ENCODE data around the gene RNF115.
A peak's percentile ranks its signal among the peaks of the same experiment; 100 is the strongest.
"Not testable (repeated sequence)": the region's sequence is repeated elsewhere in the genome, so short reads cannot be mapped to it uniquely, and the experiment has no call there.

The RNF115 gene

GRCh38 chr1:145777357-145778145, 46.3 kb downstream of the RNF115 start:
- no peak for DNase-seq (ENCODE audit: low read depth)

DNA sequence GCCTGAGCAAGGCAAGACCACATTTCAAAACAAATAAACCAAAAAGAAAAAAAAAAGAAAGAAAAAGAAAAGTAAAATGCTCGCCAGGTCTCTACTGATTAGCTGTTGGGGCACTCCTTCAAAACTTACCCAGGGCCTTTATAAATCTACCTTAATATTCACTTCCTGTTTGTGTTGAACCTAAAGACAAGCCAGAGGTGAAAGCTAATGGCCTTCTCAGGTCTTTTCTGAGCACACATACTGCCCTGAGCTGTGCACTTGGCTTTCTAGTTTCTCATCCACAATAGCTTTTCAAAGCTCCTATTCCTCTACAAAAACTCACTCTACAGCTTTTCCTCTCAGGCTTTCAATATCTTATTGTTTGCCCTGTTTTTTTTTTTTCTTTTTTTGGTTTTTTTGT, 50.5 kb downstream of the RNF115 start:
- no peak for DNase-seq (ENCODE audit: low read depth)

DNA sequence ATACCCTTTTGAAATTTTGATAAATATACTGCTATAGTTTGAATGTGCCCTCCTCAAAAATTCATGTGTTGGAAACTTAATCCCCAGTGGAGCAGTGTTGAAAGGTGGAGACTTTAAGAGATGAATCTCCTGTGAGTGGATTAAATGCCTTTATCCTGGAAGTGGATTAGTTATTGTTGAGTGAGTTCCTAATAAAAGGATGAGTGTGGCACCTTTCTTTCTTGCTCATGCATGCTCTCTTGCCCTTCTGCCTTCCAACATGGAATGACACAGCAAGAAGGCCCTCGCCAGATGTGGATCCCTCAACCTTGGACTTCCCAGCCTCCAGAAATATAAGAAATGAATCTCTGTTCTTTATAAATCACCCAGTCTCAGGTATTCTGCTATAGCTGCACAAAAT, 52.8 kb downstream of the RNF115 start:
- DNase-seq (ENCODE audit: low read depth): no peak

DNA sequence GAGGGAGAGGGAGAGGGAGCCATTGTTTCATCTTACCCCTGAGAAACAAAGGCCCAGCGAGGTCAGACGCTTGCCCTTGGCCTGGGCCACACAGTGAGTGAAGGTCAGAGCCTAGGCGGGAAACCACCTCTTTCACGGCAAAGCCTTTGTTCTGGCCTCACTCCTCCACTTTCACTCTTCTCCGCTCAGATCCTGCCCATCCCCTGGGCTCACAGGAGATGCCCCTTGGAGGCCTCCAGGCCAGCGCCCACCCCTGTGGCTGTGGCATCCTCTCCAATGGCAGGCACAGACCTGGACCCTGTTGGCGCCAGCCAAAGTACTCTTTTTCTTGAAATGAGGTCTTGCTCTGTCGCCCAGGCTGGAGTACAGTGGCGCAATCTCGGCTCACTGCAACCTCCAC, 55.9 kb downstream of the RNF115 start:
- not testable (repeated sequence) for DNase-seq (ENCODE audit: low read depth)

- DNase-seq (ENCODE audit: low read depth): not testable (repeated sequence)
These were observed 57.0 kb downstream of the RNF115 start for GRCh38 chr1:145766926-145767325.

GRCh38 chr1:145765585-145766360, 58.1 kb downstream of the RNF115 start:
- not testable (repeated sequence) for DNase-seq (ENCODE audit: low read depth)

GRCh38 chr1:145765127-145765526, 58.8 kb downstream of the RNF115 start:
- not testable (repeated sequence) for DNase-seq (ENCODE audit: low read depth)

- DNase-seq (ENCODE audit: low read depth): not testable (repeated sequence)
These were observed 59.5 kb downstream of the RNF115 start for GRCh38 chr1:145764231-145764940.

- DNase-seq (ENCODE audit: low read depth): not testable (repeated sequence)
These were observed 61.9 kb downstream of the RNF115 start for GRCh38 chr1:145762001-145762400.

DNA sequence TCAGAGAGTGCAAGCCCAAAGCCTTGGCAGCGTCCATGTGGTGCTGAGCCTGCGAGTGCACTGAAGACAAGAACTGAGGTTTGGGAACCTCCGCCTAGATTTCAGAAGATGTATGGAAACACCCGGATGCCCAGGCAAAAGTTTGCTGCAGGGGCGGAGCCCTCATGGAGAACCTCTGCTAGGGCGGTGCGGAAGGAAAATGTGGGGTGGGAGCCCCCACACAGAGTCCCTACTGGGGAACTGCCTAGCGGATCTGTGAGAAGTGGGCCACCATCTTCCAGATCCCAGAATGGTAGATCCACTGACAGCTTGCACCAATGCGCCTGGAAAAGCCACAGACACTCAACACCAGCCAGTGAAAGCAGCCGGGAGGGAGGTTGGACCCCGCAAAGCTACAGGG, 62.4 kb downstream of the RNF115 start:
- not testable (repeated sequence) for DNase-seq (ENCODE audit: low read depth)

DNA sequence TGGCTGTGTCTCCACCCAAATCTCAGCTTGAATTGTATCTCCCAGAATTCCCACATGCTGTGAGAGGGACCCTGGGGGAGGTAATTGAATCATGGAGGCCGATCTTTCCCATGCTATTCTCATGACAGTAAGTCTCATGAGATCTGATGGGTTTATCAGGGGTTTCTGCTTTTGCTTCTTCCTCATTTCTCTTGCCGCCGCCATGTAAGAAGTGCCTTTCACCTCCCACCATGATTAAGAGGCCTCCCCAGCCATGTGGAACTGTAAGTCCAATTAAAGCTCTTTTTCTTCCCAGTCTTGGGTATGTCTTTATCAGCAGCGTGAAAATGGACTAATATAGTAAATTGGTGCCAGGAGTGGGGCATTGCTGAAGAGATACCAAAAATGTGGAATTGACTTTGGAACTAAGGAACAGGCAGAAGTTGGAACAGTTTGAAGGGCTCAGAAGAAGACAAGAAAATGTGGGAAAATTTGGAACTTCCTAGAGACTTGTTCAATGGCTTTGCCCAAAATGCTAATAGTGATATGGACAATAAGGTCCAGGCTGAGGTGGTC, 63.4 kb downstream of the RNF115 start:
- not testable (repeated sequence) for DNase-seq (ENCODE audit: low read depth)

DNA sequence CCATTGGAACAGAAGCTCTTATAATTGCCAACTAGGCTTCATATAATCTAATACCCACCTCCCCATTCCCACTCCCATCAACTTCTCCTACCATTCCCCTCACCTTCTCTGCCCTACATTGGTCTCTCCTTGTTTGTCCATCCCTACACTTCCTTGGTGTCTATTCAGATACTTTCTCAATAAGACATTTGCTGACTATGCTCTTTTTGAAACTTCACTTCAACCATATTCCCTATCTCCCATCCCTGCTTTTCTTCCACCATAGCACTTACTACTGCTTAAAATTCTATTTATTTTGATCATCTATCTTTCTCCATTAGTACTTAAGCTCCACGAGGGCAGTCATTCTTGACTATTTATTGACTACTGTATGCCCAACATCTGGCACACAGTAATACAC, 64.2 kb downstream of the RNF115 start:
- DNase-seq (ENCODE audit: low read depth): no peak

- no peak for DNase-seq (ENCODE audit: low read depth)
These were observed 65.3 kb downstream of the RNF115 start for GRCh38 chr1:145758575-145758974.

DNA sequence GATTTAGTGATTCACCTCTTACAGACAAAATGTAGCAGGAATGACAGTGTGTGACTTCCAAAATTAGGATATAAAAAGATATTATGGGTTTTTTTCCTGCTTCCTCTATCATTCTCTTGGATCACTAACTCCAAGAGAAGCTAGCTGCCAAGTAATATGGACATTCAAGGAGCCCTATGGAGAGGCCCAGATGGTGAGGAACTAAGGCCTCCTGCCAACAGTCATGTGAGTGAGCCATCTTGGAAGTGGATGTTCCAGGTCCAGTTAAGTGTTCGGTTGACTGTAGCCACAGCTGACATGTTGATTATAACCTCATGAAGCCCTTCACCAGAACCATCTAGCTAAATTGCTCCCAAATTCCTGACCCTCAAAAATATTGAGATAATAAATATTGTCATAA, 65.8 kb downstream of the RNF115 start:
- DNase-seq (ENCODE audit: low read depth): no peak

DNA sequence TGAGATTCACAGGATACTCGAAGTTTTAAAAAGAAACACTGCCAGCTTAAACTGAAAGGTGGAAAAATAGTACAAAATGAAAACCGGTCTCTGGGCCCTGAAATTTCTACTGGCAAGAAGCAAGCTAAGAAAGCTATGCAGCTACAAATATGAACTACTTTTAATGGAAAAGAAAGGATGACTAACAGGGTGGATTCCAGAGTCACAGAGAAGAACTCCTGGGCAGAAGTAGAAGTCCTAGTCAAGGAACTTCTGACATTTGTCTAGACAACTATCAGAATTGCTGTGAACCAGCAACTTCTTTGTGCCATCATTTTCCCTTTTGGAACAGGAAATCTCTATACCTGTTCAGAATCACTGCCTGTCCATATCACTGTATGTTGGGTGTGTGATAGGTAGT, 66.5 kb downstream of the RNF115 start:
- DNase-seq (ENCODE audit: low read depth): no peak

GRCh38 chr1:145751491-145752037, 72.3 kb downstream of the RNF115 start:
- DNase-seq (ENCODE audit: low read depth): peak; percentile 96

DNA sequence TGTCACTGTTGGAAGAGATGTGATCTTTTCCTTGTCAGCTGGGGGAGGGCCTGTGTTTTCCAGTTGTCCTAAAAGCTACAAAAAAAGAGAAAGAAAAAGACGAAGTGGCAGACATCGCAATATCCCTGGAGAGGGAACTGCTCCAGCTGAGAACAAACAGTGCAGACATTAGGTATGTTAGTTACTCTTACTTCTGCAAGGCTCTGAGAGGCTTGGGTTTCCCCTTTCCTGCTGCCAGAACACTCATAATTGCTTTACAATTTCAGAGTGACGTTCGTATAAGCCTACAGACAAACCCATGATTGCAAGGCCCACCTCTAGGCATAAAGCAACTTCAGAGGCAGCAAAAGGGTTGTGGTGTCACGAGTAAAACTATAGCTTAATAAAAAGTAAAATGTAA, 73.5 kb downstream of the RNF115 start:
- DNase-seq (ENCODE audit: low read depth): peak; percentile 49

- no peak for DNase-seq (ENCODE audit: low read depth)
These were observed 76.3 kb downstream of the RNF115 start for GRCh38 chr1:145747398-145748247.

GRCh38 chr1:145740269-145740668, 83.6 kb downstream of the RNF115 start:
- peak; percentile 81 for DNase-seq (ENCODE audit: low read depth)

- no peak for DNase-seq (ENCODE audit: low read depth)
These were observed 87.7 kb downstream of the RNF115 start for GRCh38 chr1:145736191-145736590.

DNA sequence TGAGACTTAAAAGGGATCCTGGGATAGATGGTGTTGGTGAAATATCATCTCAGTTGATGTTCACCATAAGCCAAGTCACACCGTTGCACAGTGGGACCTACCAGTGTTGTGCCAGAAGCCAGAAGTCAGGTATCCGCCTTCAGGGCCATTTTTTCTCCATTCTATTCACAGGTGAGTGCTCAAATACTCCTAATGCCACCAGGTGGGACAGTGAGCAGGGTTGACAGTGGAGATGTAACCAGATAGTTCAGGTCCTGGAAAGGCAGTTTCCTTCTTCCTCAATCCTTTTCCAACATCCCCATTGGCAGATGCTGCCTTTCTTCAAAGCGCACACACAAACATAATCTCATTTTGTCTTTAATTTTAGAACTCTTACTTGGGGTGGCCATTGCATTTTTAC, 93.0 kb downstream of the RNF115 start:
- DNase-seq (ENCODE audit: low read depth): no peak
